NCI-H1436 treated with DMSO at 0.1 percent for 48 hours (cell line): ENCODE measurements around the gene MAGEA6.
"Not testable (repeated sequence)": the region's sequence is repeated elsewhere in the genome, so short reads cannot be mapped to it uniquely, and the experiment has no call there.

ENCODE experiments used
- DNase-seq: peaks from one replicate; lab custom pipeline; 2025; lab: John Stamatoyannopoulos, UW

The MAGEA6 gene

DNA sequence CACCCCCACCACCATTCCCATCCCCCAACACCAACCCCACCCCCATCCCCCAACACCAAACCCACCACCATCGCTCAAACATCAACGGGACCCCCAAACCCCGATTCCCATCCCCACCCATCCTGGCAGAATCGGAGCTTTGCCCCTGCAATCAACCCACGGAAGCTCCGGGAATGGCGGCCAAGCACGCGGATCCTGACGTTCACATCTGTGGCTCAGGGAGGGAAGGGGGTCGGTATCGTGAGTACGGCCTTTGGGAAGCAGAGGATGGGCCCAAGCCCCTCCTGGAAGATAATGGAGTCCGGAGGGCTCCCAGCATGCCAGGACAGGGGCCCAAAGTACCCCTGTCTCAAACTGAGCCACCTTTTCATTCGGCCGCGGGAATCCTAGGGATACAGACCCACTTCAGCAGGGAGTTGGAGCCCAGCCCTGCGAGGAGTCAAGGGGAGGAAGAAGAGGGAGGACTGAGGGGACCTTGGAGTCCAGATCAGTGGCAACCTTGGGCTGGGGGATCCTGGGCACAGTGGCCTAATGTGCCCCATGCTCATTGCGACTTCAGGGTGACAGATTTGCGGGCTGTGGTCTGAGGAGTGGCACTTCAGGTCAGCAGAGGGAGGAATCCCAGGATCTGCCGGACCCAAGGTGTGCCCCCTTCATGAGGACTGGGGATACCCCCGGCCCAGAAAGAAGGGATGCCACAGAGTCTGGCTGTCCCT lies 35.2 kb downstream of the MAGEA6 start:
- not testable (repeated sequence) for DNase-seq

DNA sequence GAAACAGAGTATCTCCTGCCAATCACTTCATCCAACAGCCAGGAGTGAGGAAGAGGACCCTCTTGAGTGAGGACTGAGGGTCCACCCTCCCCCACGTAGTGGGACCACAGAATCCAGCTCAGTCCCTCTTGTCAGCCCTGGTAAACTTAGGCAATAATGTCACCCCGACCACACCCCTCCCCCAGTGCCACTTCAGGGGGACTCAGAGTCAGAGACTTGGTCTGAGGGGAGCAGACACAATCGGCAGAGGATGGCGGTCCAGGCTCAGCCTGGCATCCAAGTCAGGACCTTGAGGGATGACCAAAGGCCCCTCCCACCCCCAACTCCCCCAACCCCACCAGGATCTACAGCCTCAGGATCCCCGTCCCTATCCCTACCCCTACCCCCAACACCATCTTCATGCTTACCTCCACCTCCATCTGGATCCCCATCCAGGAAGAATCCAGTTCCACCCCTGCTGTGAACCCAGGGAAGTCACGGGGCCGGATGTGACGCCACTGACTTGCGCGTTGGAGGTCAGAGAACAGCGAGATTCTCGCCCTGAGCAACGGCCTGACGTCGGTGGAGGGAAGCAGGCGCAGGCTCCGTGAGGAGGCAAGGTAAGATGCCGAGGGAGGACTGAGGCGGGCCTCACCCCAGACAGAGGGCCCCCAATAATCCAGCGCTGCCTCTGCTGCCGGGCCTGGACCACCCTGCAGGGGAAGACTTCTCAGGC lies 36.1 kb downstream of the MAGEA6 start, which contains the start of the genes CSAG1 and MAGEA12:
TSS of gene CSAG1 (minus strand) at position 461 of the 715 bp plus-strand sequence. CDS start 1,261 bp downstream, outside the sequence.
TSS of gene MAGEA12 (plus strand) at position 497 of the 715 bp plus-strand sequence. CDS start 2,405 bp downstream, outside the sequence.
- peak; percentile 49 for DNase-seq

DNA sequence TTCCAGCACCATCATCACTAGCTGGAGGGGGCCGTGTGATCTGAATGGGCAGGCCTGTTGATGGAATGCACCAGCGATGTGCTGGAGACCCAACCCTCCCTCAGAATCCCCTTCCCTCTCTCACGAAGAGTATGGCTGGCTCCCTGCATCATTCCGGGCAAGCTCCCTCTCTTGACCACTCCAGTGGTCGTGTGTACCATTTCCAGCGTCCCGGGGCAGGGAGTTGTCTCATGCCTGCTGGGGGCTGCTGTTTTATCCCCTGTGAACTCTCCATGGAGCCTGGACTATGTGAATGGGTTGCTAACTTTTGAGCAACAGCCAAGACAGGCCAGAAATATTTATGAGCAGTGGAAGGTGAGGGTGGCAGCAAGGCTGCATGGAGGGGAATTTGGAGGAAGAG lies 44.1 kb downstream of the MAGEA6 start:
- no peak for DNase-seq
